HEK293T (cell line): ENCODE results near the gene TNFSF8.

Experiments used
- CTCF ChIA-PET: fragments of 350-600 bp; formaldehyde crosslinking; extraction: SDS; loops from one replicate; lab custom pipeline; 2021; ENCODE audit warnings: antibody characterized with exemption, inconsistent platforms; lab: Yijun Ruan, JAX
- POLR2A ChIA-PET: fragments of 350-600 bp; formaldehyde crosslinking; extraction: SDS; loops from one replicate; lab custom pipeline; 2020; ENCODE audit warnings: antibody characterized with exemption, inconsistent platforms; lab: Yijun Ruan, JAX
- DNase-seq: peaks from one replicate; pipeline ENCODE4 v3.0.0; 2012; ENCODE audit warnings: mixed read lengths; ENCODE audit errors: extremely low spot score
- ARNT ChIP-seq: fragments of 450-650 bp; IDR thresholded peaks from 2 replicates; pipeline ENCODE4 v1.6.1; 2017; ENCODE audit warnings: mild to moderate bottlenecking
- BHLHE40 ChIP-seq: fragments of 450-650 bp; IDR thresholded peaks from 2 replicates; pipeline ENCODE4 v1.6.1; 2016; ENCODE audit warnings: mild to moderate bottlenecking, moderate library complexity, borderline replicate concordance
- CTBP1 ChIP-seq: fragments of 450-650 bp; IDR thresholded peaks from 2 replicates; pipeline ENCODE4 v1.6.1; 2016; ENCODE audit warnings: borderline replicate concordance
- ELF4 ChIP-seq: fragments of 450-650 bp; IDR thresholded peaks from 2 replicates; pipeline ENCODE4 v1.6.1; 2017; ENCODE audit warnings: antibody characterized with exemption
- FOXA1 ChIP-seq: fragments of 450-650 bp; IDR thresholded peaks from 2 replicates; pipeline ENCODE4 v1.6.1; 2016; ENCODE audit warnings: mild to moderate bottlenecking
- FOXK2 ChIP-seq: fragments of 450-650 bp; IDR thresholded peaks from 2 replicates; pipeline ENCODE4 v1.6.1; 2016; ENCODE audit warnings: mild to moderate bottlenecking
- FOXM1 ChIP-seq: fragments of 450-650 bp; IDR thresholded peaks from 2 replicates; pipeline ENCODE4 v1.6.1; 2017; ENCODE audit warnings: mild to moderate bottlenecking, borderline replicate concordance
- HDGF ChIP-seq: fragments of 450-650 bp; IDR thresholded peaks from 2 replicates; pipeline ENCODE4 v1.6.1; 2017; ENCODE audit warnings: antibody characterized with exemption, borderline replicate concordance
- L3MBTL2 ChIP-seq: fragments of 450-650 bp; conservative IDR thresholded peaks from 2 replicates; pipeline ENCODE4 v1.6.1; 2016; ENCODE audit warnings: mild to moderate bottlenecking
- LEF1 ChIP-seq: fragments of 450-650 bp; IDR thresholded peaks from 2 replicates; pipeline ENCODE4 v1.6.1; 2017; ENCODE audit warnings: mild to moderate bottlenecking, borderline replicate concordance
- NFRKB ChIP-seq: fragments of 450-650 bp; IDR thresholded peaks from 2 replicates; pipeline ENCODE4 v1.6.1; 2016; ENCODE audit warnings: mild to moderate bottlenecking, moderate library complexity
- SP1 ChIP-seq: fragments of 450-650 bp; IDR thresholded peaks from 2 replicates; pipeline ENCODE4 v1.6.1; 2017
- SUZ12 ChIP-seq: fragments of 450-650 bp; IDR thresholded peaks from 2 replicates; pipeline ENCODE4 v1.6.1; 2016; ENCODE audit warnings: mild to moderate bottlenecking
- TARDBP ChIP-seq: fragments of 450-650 bp; IDR thresholded peaks from 2 replicates; pipeline ENCODE4 v1.6.1; 2016
- ZNF384 ChIP-seq: fragments of 450-650 bp; IDR thresholded peaks from 2 replicates; pipeline ENCODE4 v1.6.1; 2016
- TF ChIP-seq, protein P1 (sequence below): fragments of 450-650 bp; IDR thresholded peaks from 2 replicates; pipeline ENCODE4 v1.6.1; 2016

Gene TNFSF8

DNA sequence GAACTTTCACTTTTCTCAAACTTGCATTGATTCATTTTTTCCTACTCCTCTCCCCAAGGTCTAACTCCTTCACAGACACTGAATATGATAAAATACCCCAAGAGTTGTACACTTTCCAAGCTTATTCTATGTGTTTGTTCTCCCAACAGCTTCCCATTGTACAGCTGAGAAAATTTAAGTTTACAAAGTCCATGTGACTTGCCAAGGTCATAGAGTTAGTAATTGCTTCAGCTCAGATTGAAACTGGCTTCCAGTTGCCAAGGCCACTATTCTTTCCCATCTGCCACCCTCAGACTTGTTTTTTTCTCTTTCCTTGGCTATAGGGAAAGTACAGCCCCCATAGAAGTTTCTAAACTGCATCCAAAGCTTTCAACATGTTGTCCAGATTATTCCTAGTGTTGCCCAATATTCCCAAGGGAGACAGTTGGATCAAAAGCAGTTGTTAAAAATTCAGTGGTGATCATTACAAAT is 34.8 kb downstream of the TNFSF8 start:
- POLR2A ChIA-PET: no interaction called here
- CTCF ChIA-PET: no interaction called here
- TF ChIP-seq SP1: no peak
- TF ChIP-seq LEF1: no peak
- TF ChIP-seq ELF4: no peak
- no peak for TF ChIP-seq ZNF384
- no peak for TF ChIP-seq TARDBP
- no peak for DNase-seq

DNA sequence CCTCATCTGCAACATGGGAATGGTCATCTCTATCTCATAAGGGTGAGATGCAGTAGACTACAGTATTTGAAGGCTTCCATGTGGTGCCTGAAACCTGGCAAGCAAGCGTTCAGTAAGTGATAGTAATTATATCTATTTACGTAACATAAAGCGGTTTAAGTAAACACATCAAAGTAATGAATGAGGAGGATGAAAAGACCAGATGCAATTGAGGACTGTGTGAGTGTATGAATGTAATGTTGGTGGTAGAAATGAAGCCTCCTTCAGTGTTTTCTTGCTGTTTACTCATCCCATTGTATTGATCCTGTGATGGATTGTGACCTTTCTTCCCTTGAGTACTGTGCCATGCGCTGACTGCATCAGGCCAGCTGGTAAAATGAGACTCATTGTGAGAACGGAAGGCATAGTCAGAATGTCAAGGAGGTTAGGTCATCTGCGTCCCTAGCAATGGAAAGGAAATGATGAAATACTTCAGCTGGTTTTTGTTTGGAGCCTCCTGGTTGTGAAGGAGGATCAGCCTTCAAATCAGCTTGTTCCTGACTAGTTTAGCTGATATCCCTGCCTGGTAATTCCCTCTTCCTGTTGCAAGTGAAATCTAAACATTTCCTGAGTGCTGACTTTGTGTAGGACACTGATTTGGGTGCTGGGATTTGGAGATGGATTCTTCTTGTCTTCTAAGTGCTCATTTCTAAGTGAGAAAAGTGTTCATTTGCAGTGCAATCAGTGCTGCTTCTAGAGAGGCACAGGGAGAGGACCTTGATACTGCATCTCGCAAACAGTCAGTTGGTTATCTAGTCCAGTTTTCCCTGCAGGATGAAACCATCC is 35.6 kb downstream of the TNFSF8 start:
- DNase-seq: no peak
- ChIA-PET CTCF (interaction anchor here (0.9 kb wide), 1 partner anchor 12 kb away, joined by 3 read pairs; no protein-coding TSS in a partner anchor), POLR2A (no interaction called here)
- TF ChIP-seq ARNT (no peak), SP1 (no peak), BHLHE40 (no peak), ZNF384 (no peak), CTBP1 (no peak), SUZ12 (no peak), FOXK2 (no peak), FOXM1 (no peak), NFRKB (no peak), FOXA1 (no peak), L3MBTL2 (no peak), TARDBP (no peak), HDGF (no peak)
- TF ChIP-seq, protein P1, sequence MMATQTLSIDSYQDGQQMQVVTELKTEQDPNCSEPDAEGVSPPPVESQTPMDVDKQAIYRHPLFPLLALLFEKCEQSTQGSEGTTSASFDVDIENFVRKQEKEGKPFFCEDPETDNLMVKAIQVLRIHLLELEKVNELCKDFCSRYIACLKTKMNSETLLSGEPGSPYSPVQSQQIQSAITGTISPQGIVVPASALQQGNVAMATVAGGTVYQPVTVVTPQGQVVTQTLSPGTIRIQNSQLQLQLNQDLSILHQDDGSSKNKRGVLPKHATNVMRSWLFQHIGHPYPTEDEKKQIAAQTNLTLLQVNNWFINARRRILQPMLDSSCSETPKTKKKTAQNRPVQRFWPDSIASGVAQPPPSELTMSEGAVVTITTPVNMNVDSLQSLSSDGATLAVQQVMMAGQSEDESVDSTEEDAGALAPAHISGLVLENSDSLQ: no peak

DNA sequence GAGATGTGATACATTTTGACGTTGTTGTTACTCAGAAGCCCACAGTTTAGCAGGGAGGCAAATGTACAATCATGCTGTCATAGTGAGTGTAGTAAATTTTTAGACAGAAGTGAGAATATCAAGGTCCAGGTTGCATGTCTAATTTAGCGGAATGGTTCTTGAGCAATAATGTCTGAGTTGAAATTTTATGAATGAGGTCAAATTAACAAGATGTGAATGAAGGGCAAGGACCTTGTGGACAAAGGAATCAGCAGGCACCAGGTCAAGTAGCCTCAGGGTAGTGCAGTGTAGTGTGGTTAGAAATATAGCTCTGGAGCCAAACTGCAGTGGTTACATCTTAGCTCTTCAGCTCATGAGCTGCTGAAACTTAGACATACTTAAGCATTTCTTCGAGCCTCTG is 36.2 kb downstream of the TNFSF8 start:
- CTCF ChIA-PET: interaction anchor here (0.9 kb wide), 1 partner anchor 13 kb away, joined by 3 read pairs; no protein-coding TSS in a partner anchor
- no peak for DNase-seq

DNA sequence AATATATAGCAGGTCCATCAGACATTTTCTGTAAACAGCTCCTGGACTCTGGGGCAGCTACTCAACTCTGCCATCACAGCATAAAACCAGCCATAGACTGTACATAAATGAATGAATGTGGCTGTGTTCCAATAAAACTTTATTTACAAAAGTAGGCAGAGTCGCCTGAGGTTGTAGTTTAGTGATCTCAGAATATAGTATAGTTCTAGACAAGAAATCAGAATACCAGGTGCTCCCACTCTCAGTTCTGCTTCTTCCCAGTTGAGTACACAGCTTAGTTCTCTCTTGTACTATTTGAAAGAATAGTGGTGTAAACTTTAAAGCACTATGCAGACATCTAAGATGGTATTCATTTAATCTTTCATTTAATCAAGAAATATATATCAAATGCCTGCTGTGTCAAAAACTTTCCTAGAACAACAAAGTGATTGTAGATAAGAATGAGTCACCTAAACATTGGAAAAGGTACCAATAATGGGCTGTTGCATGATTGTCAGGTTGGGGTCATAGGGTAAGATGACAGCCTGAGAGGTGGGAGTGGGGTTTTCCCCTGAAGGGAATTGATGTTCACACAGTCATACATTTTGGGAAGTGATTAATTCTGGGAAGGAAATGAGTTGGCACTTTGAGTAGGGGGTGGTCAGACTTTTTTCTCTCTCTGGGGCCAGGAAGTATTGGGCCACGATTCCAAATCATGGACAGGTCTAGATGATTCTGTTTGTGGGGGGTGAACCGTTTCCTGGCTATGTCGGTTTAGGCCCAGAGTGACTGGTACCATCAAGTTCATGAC is 37.0 kb downstream of the TNFSF8 start:
- CTCF ChIA-PET: no interaction called here
- POLR2A ChIA-PET: no interaction called here
- no peak for TF ChIP-seq HDGF
- TF ChIP-seq FOXA1: no peak
- TF ChIP-seq, protein P1: no peak
- TF ChIP-seq FOXM1: no peak
- no peak for TF ChIP-seq CTBP1
- TF ChIP-seq NFRKB: no peak
- TF ChIP-seq L3MBTL2: no peak
- no peak for TF ChIP-seq BHLHE40
- TF ChIP-seq SP1: no peak
- no peak for TF ChIP-seq FOXK2
- TF ChIP-seq ZNF384: no peak
- TF ChIP-seq TARDBP: no peak
- no peak for TF ChIP-seq SUZ12
- TF ChIP-seq ELF4: no peak
- no peak for TF ChIP-seq LEF1
- no peak for TF ChIP-seq ARNT
- DNase-seq: no peak

More for the DNA sequence above, 36.2 kb downstream of the TNFSF8 start:
- POLR2A ChIA-PET: no interaction called here
- TF ChIP-seq BHLHE40: no peak
- TF ChIP-seq ELF4: no peak

DNA sequence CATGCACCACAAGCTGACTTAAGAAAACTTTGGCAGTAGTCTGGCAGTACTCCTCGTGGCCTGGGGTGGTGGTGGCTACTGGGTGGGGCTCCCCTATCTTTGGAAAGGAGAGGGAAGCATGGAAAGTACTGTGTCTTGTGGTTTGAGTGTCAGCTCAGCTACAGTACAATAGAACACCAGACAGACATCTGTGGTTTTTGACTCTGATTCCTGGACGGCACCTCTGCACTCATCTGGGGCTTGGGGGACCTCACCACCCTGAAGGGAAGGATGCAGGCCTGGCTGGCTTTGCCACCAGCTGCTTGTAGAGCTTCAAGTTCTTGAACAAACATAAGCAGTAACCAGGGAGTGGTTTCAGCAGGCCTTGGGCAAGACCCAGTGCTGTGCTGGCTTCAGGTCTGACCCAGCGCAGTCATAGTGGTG is 40.6 kb downstream of the TNFSF8 start:
- ChIA-PET CTCF (no interaction called here), POLR2A (no interaction called here)
- TF ChIP-seq BHLHE40: no peak
- DNase-seq: no peak

DNA sequence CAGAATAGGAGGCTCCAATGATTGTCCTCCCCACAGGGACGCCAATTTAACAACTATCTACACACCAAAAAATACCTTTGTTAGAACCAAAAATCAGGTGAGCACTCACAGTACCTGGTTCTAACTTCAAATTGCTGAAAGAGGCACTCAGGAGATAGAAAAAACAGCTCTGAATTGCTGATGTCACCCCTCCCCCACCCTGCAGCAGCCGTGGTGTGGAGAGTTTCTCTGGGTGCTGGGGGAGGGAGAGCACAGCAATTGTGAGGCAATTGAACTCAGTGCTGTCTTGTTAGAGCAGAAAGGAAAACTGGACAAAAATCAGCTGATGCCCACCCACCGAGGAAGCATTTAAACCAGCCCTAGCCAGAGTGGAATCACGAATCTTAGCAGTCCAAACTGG is 41.8 kb downstream of the TNFSF8 start:
- no peak for TF ChIP-seq LEF1
- TF ChIP-seq, protein P1: no peak
- TF ChIP-seq TARDBP: no peak
- TF ChIP-seq L3MBTL2: no peak
- no peak for TF ChIP-seq SUZ12
- TF ChIP-seq BHLHE40: no peak
- no peak for TF ChIP-seq HDGF
- TF ChIP-seq ELF4: no peak
- no peak for TF ChIP-seq FOXA1
- TF ChIP-seq CTBP1: no peak
- TF ChIP-seq SP1: no peak
- TF ChIP-seq FOXM1: no peak
- no peak for TF ChIP-seq ZNF384
- no peak for TF ChIP-seq FOXK2
- no peak for TF ChIP-seq NFRKB
- no peak for TF ChIP-seq ARNT
- DNase-seq: no peak
- ChIA-PET CTCF (no interaction called here), POLR2A (no interaction called here)
